ENCODE data around the gene THAP7.

DNA sequence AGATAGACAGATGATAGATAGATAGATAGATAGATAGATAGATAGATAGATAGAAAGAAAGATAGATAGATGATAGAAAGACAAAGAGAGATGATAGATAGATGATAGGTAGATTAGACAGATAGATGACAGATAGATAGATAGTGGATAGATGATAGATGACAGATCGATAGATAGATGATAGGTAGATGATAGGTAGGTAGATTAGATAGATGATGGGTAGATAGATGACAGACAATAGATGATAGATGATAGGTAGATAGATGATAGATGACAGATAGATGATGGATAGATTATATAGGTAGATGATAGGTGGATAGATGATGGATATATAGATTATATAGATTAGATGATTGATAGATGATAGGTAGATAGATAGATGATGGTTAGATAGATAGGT lies 15.6 kb downstream of the THAP7 start:
- TF ChIP-seq, protein P1, sequence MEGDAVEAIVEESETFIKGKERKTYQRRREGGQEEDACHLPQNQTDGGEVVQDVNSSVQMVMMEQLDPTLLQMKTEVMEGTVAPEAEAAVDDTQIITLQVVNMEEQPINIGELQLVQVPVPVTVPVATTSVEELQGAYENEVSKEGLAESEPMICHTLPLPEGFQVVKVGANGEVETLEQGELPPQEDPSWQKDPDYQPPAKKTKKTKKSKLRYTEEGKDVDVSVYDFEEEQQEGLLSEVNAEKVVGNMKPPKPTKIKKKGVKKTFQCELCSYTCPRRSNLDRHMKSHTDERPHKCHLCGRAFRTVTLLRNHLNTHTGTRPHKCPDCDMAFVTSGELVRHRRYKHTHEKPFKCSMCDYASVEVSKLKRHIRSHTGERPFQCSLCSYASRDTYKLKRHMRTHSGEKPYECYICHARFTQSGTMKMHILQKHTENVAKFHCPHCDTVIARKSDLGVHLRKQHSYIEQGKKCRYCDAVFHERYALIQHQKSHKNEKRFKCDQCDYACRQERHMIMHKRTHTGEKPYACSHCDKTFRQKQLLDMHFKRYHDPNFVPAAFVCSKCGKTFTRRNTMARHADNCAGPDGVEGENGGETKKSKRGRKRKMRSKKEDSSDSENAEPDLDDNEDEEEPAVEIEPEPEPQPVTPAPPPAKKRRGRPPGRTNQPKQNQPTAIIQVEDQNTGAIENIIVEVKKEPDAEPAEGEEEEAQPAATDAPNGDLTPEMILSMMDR (IDR thresholded peaks at IDR 0.05) = no peak
- no peak for TF ChIP-seq POLR2A (IDR thresholded peaks at IDR 0.05)
